Uterus (tissue), 2 donors: ENCODE measurements around the gene TRIML2.

Experiments
- POLR2A ChIP-seq, 2 donors: fragments of 450-650 bp; IDR thresholded peaks; one replicate each; pipeline ENCODE4 v1.6.1; 2016; ENCODE audit warnings: antibody characterized with exemption in 2 of 2, mild to moderate bottlenecking in 1 of 2, moderate library complexity in 1 of 2
- TF ChIP-seq, protein P1 (sequence below), 4 experiments: fragments of 200-600 bp in 2 of 4; fragments of 450-650 bp in 2 of 4; sonication (generic) in 2 of 4; IDR thresholded peaks; one replicate each; pipeline ENCODE4 v1.5.1; 2016 to 2019; ENCODE audit warnings: antibody characterized with exemption in 4 of 4, mild to moderate bottlenecking in 2 of 4, moderate library complexity in 1 of 4

DNA sequence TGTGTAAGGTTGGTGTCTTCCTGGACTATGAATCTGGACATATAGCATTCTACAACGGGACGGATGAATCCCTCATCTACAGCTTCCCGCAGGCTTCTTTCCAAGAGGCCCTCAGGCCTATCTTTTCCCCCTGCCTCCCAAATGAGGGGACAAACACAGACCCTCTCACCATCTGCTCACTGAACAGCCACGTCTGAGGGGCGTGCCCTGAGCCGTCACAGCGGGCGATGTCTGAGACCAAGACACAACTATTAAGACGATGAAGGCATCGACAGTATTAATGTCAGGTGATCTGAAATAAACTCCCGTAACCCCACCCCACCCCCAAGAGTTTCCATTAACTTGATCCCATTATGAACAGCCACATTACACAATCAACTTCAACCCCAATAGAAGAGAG lies 37.8 kb upstream of the TRIML2 start:
- TF ChIP-seq, protein P1, sequence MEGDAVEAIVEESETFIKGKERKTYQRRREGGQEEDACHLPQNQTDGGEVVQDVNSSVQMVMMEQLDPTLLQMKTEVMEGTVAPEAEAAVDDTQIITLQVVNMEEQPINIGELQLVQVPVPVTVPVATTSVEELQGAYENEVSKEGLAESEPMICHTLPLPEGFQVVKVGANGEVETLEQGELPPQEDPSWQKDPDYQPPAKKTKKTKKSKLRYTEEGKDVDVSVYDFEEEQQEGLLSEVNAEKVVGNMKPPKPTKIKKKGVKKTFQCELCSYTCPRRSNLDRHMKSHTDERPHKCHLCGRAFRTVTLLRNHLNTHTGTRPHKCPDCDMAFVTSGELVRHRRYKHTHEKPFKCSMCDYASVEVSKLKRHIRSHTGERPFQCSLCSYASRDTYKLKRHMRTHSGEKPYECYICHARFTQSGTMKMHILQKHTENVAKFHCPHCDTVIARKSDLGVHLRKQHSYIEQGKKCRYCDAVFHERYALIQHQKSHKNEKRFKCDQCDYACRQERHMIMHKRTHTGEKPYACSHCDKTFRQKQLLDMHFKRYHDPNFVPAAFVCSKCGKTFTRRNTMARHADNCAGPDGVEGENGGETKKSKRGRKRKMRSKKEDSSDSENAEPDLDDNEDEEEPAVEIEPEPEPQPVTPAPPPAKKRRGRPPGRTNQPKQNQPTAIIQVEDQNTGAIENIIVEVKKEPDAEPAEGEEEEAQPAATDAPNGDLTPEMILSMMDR (IDR thresholded peaks at IDR 0.05): no peak
- no peak for TF ChIP-seq POLR2A (IDR thresholded peaks at IDR 0.05)
